Endodermal cell (in vitro differentiated cells): ENCODE measurements around the gene WSCD2. TPM values are rescaled to one million over a fixed set of nuclear protein-coding genes. Genes with fewer than 3 reads are reported as not detected.

Source experiments
- DNase-seq: peaks from one replicate; pipeline ENCODE4 v3.0.0-alpha.2; 2017
- H3K27ac ChIP-seq: 2 replicates; pipeline ENCODE4 v1.5.1; 2013; ENCODE audit warnings: mild to moderate bottlenecking, low read depth, low read length, moderate library complexity
- H3K27me3 ChIP-seq: 2 replicates; pipeline ENCODE4 v1.6.1; 2013; ENCODE audit warnings: mild to moderate bottlenecking, low read length, moderate library complexity; ENCODE audit not compliant: insufficient read depth, control insufficient read depth, poor library complexity, severe bottlenecking
- H3K36me3 ChIP-seq: 2 replicates; pipeline ENCODE4 v1.7.0; 2013; ENCODE audit warnings: mild to moderate bottlenecking, low read length, moderate library complexity; ENCODE audit not compliant: control insufficient read depth, insufficient read depth
- H3K4me1 ChIP-seq: one replicate; pipeline ENCODE4 v1.7.0; 2013; ENCODE audit warnings: low read length; ENCODE audit not compliant: control insufficient read depth, insufficient read depth
- H3K4me3 ChIP-seq: 2 replicates; pipeline ENCODE4 v1.5.1; 2013; ENCODE audit warnings: mild to moderate bottlenecking, low read length, moderate library complexity
- H3K9ac ChIP-seq: 2 replicates; pipeline ENCODE4 v1.6.1; 2013; ENCODE audit warnings: mild to moderate bottlenecking, low read length, moderate library complexity; ENCODE audit not compliant: poor library complexity, severe bottlenecking; ENCODE audit errors: extremely low read depth
- H3K9me3 ChIP-seq: 2 replicates; pipeline ENCODE4 v1.6.1; 2013; ENCODE audit warnings: mild to moderate bottlenecking, low read length, moderate library complexity; ENCODE audit not compliant: control insufficient read depth
- H3K27ac Mint-ChIP-seq: 2 replicates; pipeline ENCODE4 v1.8.0; 2020; ENCODE audit warnings: mixed read lengths
- H3K27me3 Mint-ChIP-seq: 2 replicates; pipeline ENCODE4 v1.8.0; 2021; ENCODE audit warnings: mild to moderate bottlenecking, mixed read lengths; ENCODE audit not compliant: insufficient read depth
- H3K36me3 Mint-ChIP-seq: 2 replicates; pipeline ENCODE4 v1.8.0; 2020; ENCODE audit warnings: low read depth, mixed read lengths
- H3K4me1 Mint-ChIP-seq: 2 replicates; pipeline ENCODE4 v1.8.0; 2020; ENCODE audit warnings: mixed read lengths
- H3K4me3 Mint-ChIP-seq: 2 replicates; pipeline ENCODE4 v1.8.0; 2020; ENCODE audit warnings: mild to moderate bottlenecking, moderate library complexity, mixed read lengths
- H3K9me3 Mint-ChIP-seq: 2 replicates; pipeline ENCODE4 v1.8.0; 2020; ENCODE audit warnings: mild to moderate bottlenecking, mixed read lengths
- CTCF ChIP-seq: fragments of 200-600 bp; sonication (generic); conservative IDR thresholded peaks from 2 replicates; pipeline ENCODE4 v1.5.0; 2021; ENCODE audit warnings: antibody characterized with exemption, mild to moderate bottlenecking
- WGBS, 2 experiments: methylation state at CpG; one replicate each; pipeline versions ENCODE4 v1.1.5 to v1.1.7; 2013; ENCODE audit warnings: missing lambda C conversion rate in 2 of 2, mixed read lengths in 1 of 2; ENCODE audit not compliant: insufficient coverage in 1 of 2, insufficient read length in 1 of 2; 5-methylcytosine and 5-hydroxymethylcytosine counted together
- total RNA-seq, 2 donors: library from RNA; stranded (reverse); fragmentation: NEBNext Ultra II Directional in 1 of 2; extraction: Animal tissue kit (Norgen Biotek cat#: 25700) in 1 of 2; gene quantifications; 2 replicates in 1 of 2; 3 replicates in 1 of 2; pipeline ENCODE4 v1.2.1, GENCODE V29; 2021

WSCD2 gene
- total RNA-seq, 2 donors from 2014 or later = 0.80 to 1.3 TPM

- WGBS, 2 experiments = 56 to 60% methylated on average over 3 to 6 of the region's 6 CpGs
- peaks cover 9% of the 10 kb centered on the region for H3K27me3 ChIP-seq
- H3K36me3 Mint-ChIP-seq = no peaks in the 10 kb centered on the region
- no peaks in the 10 kb centered on the region for H3K9me3 Mint-ChIP-seq
- no peak overlapping the region for H3K9ac ChIP-seq
- DNase-seq = no peak
- no peak overlapping the region for H3K4me3 ChIP-seq
- H3K27ac ChIP-seq = no peak overlapping the region
- H3K9me3 ChIP-seq = no peaks in the 10 kb centered on the region
- peaks cover 55% of the 10 kb centered on the region for H3K27me3 Mint-ChIP-seq
- no peak overlapping the region for H3K4me3 Mint-ChIP-seq
- no peaks in the 10 kb centered on the region for H3K4me1 ChIP-seq
- no peak for TF ChIP-seq CTCF
- no peaks in the 10 kb centered on the region for H3K36me3 ChIP-seq
- peaks cover 22% of the 10 kb centered on the region for H3K4me1 Mint-ChIP-seq
- H3K27ac Mint-ChIP-seq = no peak overlapping the region
Observed at GRCh38 chr12:108146035-108146893, 17.2 kb downstream of the WSCD2 start.

GRCh38 chr12:108147279-108147678 lies 18.2 kb downstream of the WSCD2 start:
- H3K27ac ChIP-seq = no peak overlapping the region
- H3K4me1 Mint-ChIP-seq = peaks cover 20% of the 10 kb centered on the region
- no peaks in the 10 kb centered on the region for H3K4me1 ChIP-seq
- H3K9me3 ChIP-seq = no peaks in the 10 kb centered on the region
- no peak overlapping the region for H3K4me3 ChIP-seq
- H3K4me3 Mint-ChIP-seq = no peak overlapping the region
- H3K9me3 Mint-ChIP-seq = no peaks in the 10 kb centered on the region
- peaks cover 9% of the 10 kb centered on the region for H3K27me3 ChIP-seq
- H3K27me3 Mint-ChIP-seq = peaks cover 60% of the 10 kb centered on the region
- H3K27ac Mint-ChIP-seq = no peak overlapping the region
- no peak for TF ChIP-seq CTCF
- WGBS, 2 experiments = 92 to 100% methylated on average over 3 to 5 of the region's 5 CpGs
- no peaks in the 10 kb centered on the region for H3K36me3 ChIP-seq
- no peaks in the 10 kb centered on the region for H3K36me3 Mint-ChIP-seq
- no peak for DNase-seq
- H3K9ac ChIP-seq = no peak overlapping the region

GRCh38 chr12:108148521-108149074 lies 19.5 kb downstream of the WSCD2 start:
- no peak overlapping the region for H3K4me3 Mint-ChIP-seq
- 84 to 94% methylated on average over 3 of the region's 3 CpGs for WGBS, 2 experiments
- Histone ChIP-seq H3K36me3 (no peaks in the 10 kb centered on the region), H3K27ac (no peak overlapping the region), H3K4me1 (no peaks in the 10 kb centered on the region), H3K9me3 (no peaks in the 10 kb centered on the region), H3K27me3 (peaks cover 9% of the 10 kb centered on the region), H3K4me3 (no peak overlapping the region), H3K9ac (no peak overlapping the region)
- H3K27me3 Mint-ChIP-seq = peaks cover 52% of the 10 kb centered on the region
- DNase-seq = no peak
- H3K4me1 Mint-ChIP-seq = peaks cover 15% of the 10 kb centered on the region
- no peak overlapping the region for H3K27ac Mint-ChIP-seq
- TF ChIP-seq CTCF = no peak
- no peaks in the 10 kb centered on the region for H3K36me3 Mint-ChIP-seq
- H3K9me3 Mint-ChIP-seq = no peaks in the 10 kb centered on the region
